GM12878 (cell line): ENCODE data around the gene SETD7. TPM values are rescaled to one million over a fixed set of nuclear protein-coding genes. Genes with fewer than 3 reads are reported as not detected.

Experiments
- ATAC-seq: fragments of 200-7000 bp; cut with Tn5 transposase; 3 replicates; pipeline ENCODE4 v1.9.1; 2020; ENCODE audit warnings: mild to moderate bottlenecking, moderate library complexity
- BruUV-seq: library from RNA; stranded (reverse); fragments of 400-500 nt; replicated peaks from 2 replicates; lab custom pipeline; 2021; lab: Mats Ljungman, UMichigan
- CTCF ChIA-PET: fragments of 300-600 bp; sonication (Branson Sonifier 250); formaldehyde crosslinking; extraction: SDS; loops from one replicate; lab custom pipeline; 2021; ENCODE audit warnings: inconsistent platforms; lab: Yijun Ruan, JAX
- POLR2A ChIA-PET: fragments of 350-600 bp; formaldehyde crosslinking; extraction: SDS; loops from one replicate; lab custom pipeline; 2021; ENCODE audit warnings: inconsistent platforms; lab: Charles Lee
- RAD21 ChIA-PET: fragments of 300-600 bp; sonication (Branson Sonifier 250); formaldehyde crosslinking; loops from one replicate; lab custom pipeline; 2023; ENCODE audit warnings: antibody characterized with exemption; ENCODE audit not compliant: unreplicated experiment; lab: Charles Lee
- SMC1A ChIA-PET: fragments of 300-600 bp; sonication (Branson Sonifier 250); formaldehyde crosslinking; loops from one replicate; lab custom pipeline; 2023; ENCODE audit not compliant: unreplicated experiment, uncharacterized antibody; lab: Charles Lee
- DNase-seq: peaks from one replicate; pipeline ENCODE4 v3.0.0-alpha.2; 2011; ENCODE audit warnings: low read depth, low spot score
- FAIRE-seq: peaks from 3 replicates; lab custom pipeline; 2011; peaks lifted over from hg19 to GRCh38; lab: Jason Lieb, UNC
- H2AFZ ChIP-seq: 2 replicates; pipeline ENCODE4 v1.6.0; 2011; ENCODE audit warnings: low read depth, low read length, control low read depth; ENCODE audit not compliant: control insufficient read depth
- H3K27ac ChIP-seq: 2 replicates; pipeline ENCODE4 v1.5.1; 2011; ENCODE audit warnings: control low read depth; ENCODE audit not compliant: control insufficient read depth, insufficient read depth
- H3K27me3 ChIP-seq, 2 experiments: replicated peaks in 1 of 2; 2 replicates each; pipeline versions ENCODE4 v1.6.0 to v1.6.1; 2011; ENCODE audit warnings: low read length in 1 of 2; ENCODE audit not compliant: control insufficient read depth in 2 of 2, insufficient read depth in 2 of 2
- H3K36me3 ChIP-seq, 2 experiments: 2 replicates each; pipeline ENCODE4 v1.5.1; 2011; ENCODE audit warnings: low read length in 1 of 2; ENCODE audit not compliant: control insufficient read depth in 2 of 2, insufficient read depth in 2 of 2
- H3K4me1 ChIP-seq: 2 replicates; pipeline ENCODE4 v1.6.1; 2011; ENCODE audit warnings: mild to moderate bottlenecking, low read length, moderate library complexity, mixed read lengths; ENCODE audit not compliant: control insufficient read depth, insufficient read depth
- H3K4me2 ChIP-seq: 2 replicates; pipeline ENCODE4 v1.6.0; 2011; ENCODE audit warnings: control low read depth; ENCODE audit not compliant: control insufficient read depth, insufficient read depth
- H3K4me3 ChIP-seq: fragments of 200-600 bp; sonication (generic); 2 replicates; pipeline ENCODE4 v1.5.1; 2016
- H3K79me2 ChIP-seq: 2 replicates; pipeline ENCODE4 v1.6.0; 2011; ENCODE audit warnings: low read length; ENCODE audit not compliant: control insufficient read depth, insufficient read depth
- H3K9ac ChIP-seq: 2 replicates; pipeline ENCODE4 v1.8.0; 2011; ENCODE audit warnings: low read length, control low read depth, mixed read lengths; ENCODE audit not compliant: control insufficient read depth, insufficient read depth
- H3K9me3 ChIP-seq: replicated peaks from 3 replicates; pipeline ENCODE4 v1.5.1; 2011; ENCODE audit warnings: mild to moderate bottlenecking, low read length; ENCODE audit not compliant: control insufficient read depth, insufficient read depth
- H4K20me1 ChIP-seq: 2 replicates; pipeline ENCODE4 v1.6.0; 2011; ENCODE audit not compliant: control insufficient read depth, insufficient read depth
- BCL3 ChIP-seq: IDR thresholded peaks from 2 replicates; pipeline ENCODE4 v1.6.1; 2011; ENCODE audit warnings: borderline replicate concordance, low read depth, mild to moderate bottlenecking, moderate library complexity, low read length; ENCODE audit not compliant: insufficient read depth, poor library complexity, severe bottlenecking
- CREM ChIP-seq: IDR thresholded peaks from 2 replicates; pipeline ENCODE4 v1.6.1; 2014; ENCODE audit warnings: antibody characterized with exemption, low read depth
- EED ChIP-seq: sonication (generic); IDR thresholded peaks from 2 replicates; pipeline ENCODE4 v1.6.1; 2016; ENCODE audit warnings: antibody characterized with exemption, low read depth
- EGR1 ChIP-seq, 2 experiments: IDR thresholded peaks; 1 replicate in 1 of 2; 2 replicates in 1 of 2; pipeline ENCODE4 v1.6.1; 2011 to 2012; ENCODE audit warnings: low read depth in 2 of 2, low read length in 2 of 2, borderline replicate concordance in 1 of 2, mild to moderate bottlenecking in 1 of 2, moderate library complexity in 1 of 2
- JUNB ChIP-seq: IDR thresholded peaks from 2 replicates; pipeline ENCODE4 v1.6.1; 2016; ENCODE audit warnings: antibody characterized with exemption, mild to moderate bottlenecking
- NRF1 ChIP-seq: conservative IDR thresholded peaks from 2 replicates; pipeline ENCODE4 v1.6.1; 2011; ENCODE audit warnings: mild to moderate bottlenecking, low read depth, low read length, improper control_type of control experiment
- RCOR1 ChIP-seq: conservative IDR thresholded peaks from 2 replicates; pipeline ENCODE4 v1.6.1; 2012; ENCODE audit warnings: low read depth, low read length, improper control_type of control experiment
- SREBF1 ChIP-seq: IDR thresholded peaks from 2 replicates; pipeline ENCODE4 v1.6.1; 2012; ENCODE audit warnings: mild to moderate bottlenecking, low read length
- SUPT20H ChIP-seq: IDR thresholded peaks from 2 replicates; pipeline ENCODE4 v1.6.1; 2011; ENCODE audit warnings: low read depth, mild to moderate bottlenecking, low read length, moderate library complexity, borderline replicate concordance; ENCODE audit not compliant: control insufficient read depth
- WRNIP1 ChIP-seq: IDR thresholded peaks from 2 replicates; pipeline ENCODE4 v1.6.1; 2011; ENCODE audit warnings: low read depth, low read length, improper control_type of control experiment, borderline replicate concordance
- ZNF687 ChIP-seq: fragments of 450-650 bp; IDR thresholded peaks from 2 replicates; pipeline ENCODE4 v1.6.1; 2017; ENCODE audit warnings: mild to moderate bottlenecking, moderate library complexity
- WGBS: methylation state at CpG from one replicate; pipeline ENCODE4 v1.1.6; 2016; ENCODE audit warnings: low lambda C conversion rate; ENCODE audit not compliant: insufficient replicate concordance, insufficient coverage; ENCODE audit errors: missing lambda C conversion rate; 5-methylcytosine and 5-hydroxymethylcytosine counted together
- in situ Hi-C: fragments of 300-500 bp; cut with MboI; formaldehyde crosslinking; loops from 9 replicates; pipeline ENCODE4 v1.14.3; 2018; ENCODE audit warnings: mixed read lengths
- intact Hi-C: fragments of 100-400 bp; cut with micrococcal nuclease; formaldehyde crosslinking; loops from one replicate; pipeline ENCODE4 v1.14.2; 2022; ENCODE audit not compliant: unreplicated experiment
- polyA plus RNA-seq, 11 experiments: library from polyadenylated mRNA; depleted of rRNA in 4 of 11; unstranded in 6 of 11; stranded (reverse) in 5 of 11; fragments of >200 nt; fragmentation: Nextera tagmentation in 4 of 11; fragmentation: Illumina TruSeq in 1 of 11; extraction: Ambion mirVana in 4 of 11; extraction: Trizol in 1 of 11; gene quantifications; 1 replicate in 1 of 11; 2 replicates in 10 of 11; pipeline versions ENCODE4 v1.2.1 to v1.2.3, GENCODE V29; 2011 to 2016; ENCODE audit warnings: inconsistent platforms in 2 of 11, missing spikeins in 2 of 11, low read depth in 1 of 11
- total RNA-seq, 4 experiments: library from RNA; depleted of rRNA in 3 of 4; stranded (reverse); fragments of >200 nt in 3 of 4; fragmentation: Illumina TruSeq in 1 of 4; extraction: Trizol in 1 of 4; gene quantifications; 2 replicates each; pipeline versions ENCODE4 v1.2.1 to v1.2.3, GENCODE V29; 2013 to 2021
- TF ChIP-seq, protein P1 (sequence below): fragments of 450-650 bp; IDR thresholded peaks from 2 replicates; pipeline ENCODE4 v1.6.1; 2016; ENCODE audit warnings: mild to moderate bottlenecking

SETD7 gene
- total and polyA plus RNA-seq, 10 of the 15 experiments (the other 5 are each of a cell fraction or from before 2014, with no cell fraction given) = 0.03 to 0.82 (median 0.44) TPM

GRCh38 chr4:139472852-139473251 is 83.2 kb downstream of the SETD7 start:
- intact Hi-C loops (no loop called here), in situ Hi-C loops (no loop called here)
- TF ChIP-seq JUNB = no peak
- TF ChIP-seq, protein P1, sequence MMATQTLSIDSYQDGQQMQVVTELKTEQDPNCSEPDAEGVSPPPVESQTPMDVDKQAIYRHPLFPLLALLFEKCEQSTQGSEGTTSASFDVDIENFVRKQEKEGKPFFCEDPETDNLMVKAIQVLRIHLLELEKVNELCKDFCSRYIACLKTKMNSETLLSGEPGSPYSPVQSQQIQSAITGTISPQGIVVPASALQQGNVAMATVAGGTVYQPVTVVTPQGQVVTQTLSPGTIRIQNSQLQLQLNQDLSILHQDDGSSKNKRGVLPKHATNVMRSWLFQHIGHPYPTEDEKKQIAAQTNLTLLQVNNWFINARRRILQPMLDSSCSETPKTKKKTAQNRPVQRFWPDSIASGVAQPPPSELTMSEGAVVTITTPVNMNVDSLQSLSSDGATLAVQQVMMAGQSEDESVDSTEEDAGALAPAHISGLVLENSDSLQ = no peak
- no peak for TF ChIP-seq BCL3
- TF ChIP-seq WRNIP1 = no peak
- TF ChIP-seq CREM = no peak
- no peak for TF ChIP-seq ZNF687
- no peak for TF ChIP-seq RCOR1
- TF ChIP-seq EED = no peak
- no peak for TF ChIP-seq SUPT20H
- no peak for TF ChIP-seq SREBF1
- TF ChIP-seq NRF1 = no peak
- no peak for TF ChIP-seq EGR1 (IDR thresholded peaks at IDR 0.05; ENCODE audit: borderline replicate concordance in 1 of 2, low read depth in 2 of 2, low read length in 2 of 2)
- ATAC-seq (no peak), FAIRE-seq (no peak), DNase-seq (no peak)
- WGBS = 76% methylated on average over 3 of the region's 3 CpGs
- no peaks in the 10 kb centered on the region; the same call in 1 of the 2 replicates for H3K79me2 ChIP-seq
- CTCF ChIA-PET = no interaction called here
- no peak overlapping the region for H3K27ac ChIP-seq
- H4K20me1 ChIP-seq = no peaks in the 10 kb centered on the region
- SMC1A ChIA-PET = no interaction called here
- H3K9me3 ChIP-seq = peaks cover 6% of the 10 kb centered on the region
- POLR2A ChIA-PET = interaction anchor here (0.6 kb wide), 1 partner anchor 552 kb away, joined by 10 read pairs; no protein-coding TSS in a partner anchor
- RAD21 ChIA-PET = no interaction called here
- no TSS peak for BruUV-seq
- H3K36me3 ChIP-seq = peaks cover 0 to 7% of the 10 kb centered on the region in 2 experiments; a peak in 2 of 4 replicates
- H3K4me1 ChIP-seq = peaks cover 3% of the 10 kb centered on the region; the same call in 1 of the 2 replicates
- H3K4me3 ChIP-seq = no peak overlapping the region
- H3K27me3 ChIP-seq = no peaks in the 10 kb centered on the region
- no peak overlapping the region for H3K4me2 ChIP-seq
- no peak overlapping the region for H3K9ac ChIP-seq
- H2AFZ ChIP-seq = no peak overlapping the region
